ES-I3 (cell line): ENCODE data around the gene ST6GALNAC2.

Source experiments
- H3K36me3 ChIP-seq: 2 replicates; pipeline ENCODE4 v1.6.1; 2013; ENCODE audit warnings: mild to moderate bottlenecking, low read length, control low read depth, moderate library complexity; ENCODE audit not compliant: insufficient read depth
- H3K4me1 ChIP-seq: 2 replicates; pipeline ENCODE4 v1.6.1; 2013; ENCODE audit warnings: mild to moderate bottlenecking, control low read depth, low read length; ENCODE audit not compliant: insufficient read depth
- H3K9ac ChIP-seq: 2 replicates; pipeline ENCODE4 v1.6.1; 2013; ENCODE audit warnings: low read depth, mild to moderate bottlenecking, low read length, moderate library complexity
- H3K9me3 ChIP-seq: 2 replicates; pipeline ENCODE4 v1.6.1; 2013; ENCODE audit warnings: mild to moderate bottlenecking, low read length, moderate library complexity; ENCODE audit not compliant: control insufficient read depth, insufficient read depth

The ST6GALNAC2 gene

GRCh38 chr17:76547642-76548202, 37.9 kb downstream of the ST6GALNAC2 start:
- Histone ChIP-seq H3K9me3 (no peaks in the 10 kb centered on the region), H3K9ac (no peak overlapping the region)

GRCh38 chr17:76547183-76547641, 38.4 kb downstream of the ST6GALNAC2 start:
- Histone ChIP-seq H3K36me3 (no peaks in the 10 kb centered on the region), H3K9ac (no peak overlapping the region), H3K9me3 (no peaks in the 10 kb centered on the region), H3K4me1 (peaks cover 36% of the 10 kb centered on the region)

More at GRCh38 chr17:76547642-76548202, 37.9 kb downstream of the ST6GALNAC2 start:
- Histone ChIP-seq H3K36me3 (no peaks in the 10 kb centered on the region), H3K4me1 (peaks cover 36% of the 10 kb centered on the region)

- peaks cover 37% of the 10 kb centered on the region for H3K4me1 ChIP-seq
- no peaks in the 10 kb centered on the region for H3K9me3 ChIP-seq
- H3K9ac ChIP-seq: no peak overlapping the region
- no peaks in the 10 kb centered on the region for H3K36me3 ChIP-seq
Measured at GRCh38 chr17:76546556-76547182, 39.0 kb downstream of the ST6GALNAC2 start.

GRCh38 chr17:76545918-76546555, 39.6 kb downstream of the ST6GALNAC2 start:
- H3K36me3 ChIP-seq: no peaks in the 10 kb centered on the region
- H3K9ac ChIP-seq: no peak overlapping the region
- H3K4me1 ChIP-seq: peaks cover 38% of the 10 kb centered on the region
- no peaks in the 10 kb centered on the region for H3K9me3 ChIP-seq

GRCh38 chr17:76544546-76545365, 40.9 kb downstream of the ST6GALNAC2 start:
- H3K4me1 ChIP-seq: peaks cover 33% of the 10 kb centered on the region
- H3K9ac ChIP-seq: no peak overlapping the region

GRCh38 chr17:76543826-76544545, 41.7 kb downstream of the ST6GALNAC2 start:
- no peaks in the 10 kb centered on the region for H3K9me3 ChIP-seq
- H3K9ac ChIP-seq: no peak overlapping the region
- peaks cover 39% of the 10 kb centered on the region for H3K4me1 ChIP-seq
- H3K36me3 ChIP-seq: no peaks in the 10 kb centered on the region

More at GRCh38 chr17:76544546-76545365, 40.9 kb downstream of the ST6GALNAC2 start:
- Histone ChIP-seq H3K36me3 (no peaks in the 10 kb centered on the region), H3K9me3 (no peaks in the 10 kb centered on the region)

GRCh38 chr17:76543482-76543825, 42.2 kb downstream of the ST6GALNAC2 start:
- Histone ChIP-seq H3K9ac (no peak overlapping the region), H3K36me3 (no peaks in the 10 kb centered on the region), H3K4me1 (peaks cover 44% of the 10 kb centered on the region), H3K9me3 (no peaks in the 10 kb centered on the region)

GRCh38 chr17:76542984-76543383, 42.7 kb downstream of the ST6GALNAC2 start:
- Histone ChIP-seq H3K4me1 (peaks cover 45% of the 10 kb centered on the region), H3K9ac (no peak overlapping the region), H3K9me3 (no peaks in the 10 kb centered on the region), H3K36me3 (no peaks in the 10 kb centered on the region)

GRCh38 chr17:76542566-76542971, 43.1 kb downstream of the ST6GALNAC2 start:
- peaks cover 45% of the 10 kb centered on the region for H3K4me1 ChIP-seq
- no peaks in the 10 kb centered on the region for H3K9me3 ChIP-seq
- no peaks in the 10 kb centered on the region for H3K36me3 ChIP-seq
- H3K9ac ChIP-seq: no peak overlapping the region

GRCh38 chr17:76541739-76542454, 43.8 kb downstream of the ST6GALNAC2 start:
- Histone ChIP-seq H3K36me3 (no peaks in the 10 kb centered on the region), H3K9me3 (no peaks in the 10 kb centered on the region), H3K4me1 (peaks cover 41% of the 10 kb centered on the region), H3K9ac (no peak overlapping the region)

GRCh38 chr17:76540381-76541300, 45.0 kb downstream of the ST6GALNAC2 start:
- peak overlapping the region; percentile 25; the same call in 1 of the 2 replicates for H3K9ac ChIP-seq
- H3K9me3 ChIP-seq: no peaks in the 10 kb centered on the region
- no peaks in the 10 kb centered on the region for H3K36me3 ChIP-seq
- peaks cover 35% of the 10 kb centered on the region for H3K4me1 ChIP-seq

GRCh38 chr17:76539631-76540271, 45.9 kb downstream of the ST6GALNAC2 start, which contains the start of gene PRCD:
TSS of gene PRCD (plus strand) at chr17:76540044. CDS start at chr17:76540142, 98 bp downstream.
- H3K4me1 ChIP-seq: peaks cover 41% of the 10 kb centered on the region
- H3K9ac ChIP-seq: peak within 1 kb of the TSS; percentile 25; the same call in 1 of the 2 replicates
- H3K9me3 ChIP-seq: no peaks in the 10 kb centered on the region
- no peaks in the 10 kb centered on the region for H3K36me3 ChIP-seq
